LoVo (cell line): ENCODE measurements around the gene AMDHD2.
"Not testable (repeated sequence)": the region's sequence is repeated elsewhere in the genome, so short reads cannot be mapped to it uniquely, and the experiment has no call there.

Source experiments
- DNase-seq: peaks from one replicate; pipeline ENCODE4 v3.0.0-alpha.2; 2016; ENCODE audit warnings: low spot score

Gene AMDHD2

DNA sequence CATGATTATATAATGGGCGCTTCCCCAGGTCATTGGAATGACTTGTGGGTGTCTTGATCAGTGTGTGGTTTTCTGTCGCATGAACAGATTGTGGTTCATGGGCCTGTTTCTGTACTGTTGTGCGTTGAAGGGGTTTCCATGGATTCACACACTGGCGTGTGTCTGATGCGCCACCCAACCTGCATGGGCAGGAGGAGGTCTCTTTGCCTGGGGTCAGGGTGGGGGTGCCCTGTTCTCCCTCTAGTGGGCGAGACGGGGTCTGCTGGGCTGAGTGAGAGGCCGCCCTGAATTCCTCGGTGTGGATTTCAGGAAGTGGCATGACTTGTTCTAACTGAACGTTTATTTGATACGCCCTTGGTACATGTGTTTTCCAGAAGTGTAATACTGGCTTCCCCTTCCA lies 60.0 kb downstream of the AMDHD2 start:
- DNase-seq: not testable (repeated sequence)

DNA sequence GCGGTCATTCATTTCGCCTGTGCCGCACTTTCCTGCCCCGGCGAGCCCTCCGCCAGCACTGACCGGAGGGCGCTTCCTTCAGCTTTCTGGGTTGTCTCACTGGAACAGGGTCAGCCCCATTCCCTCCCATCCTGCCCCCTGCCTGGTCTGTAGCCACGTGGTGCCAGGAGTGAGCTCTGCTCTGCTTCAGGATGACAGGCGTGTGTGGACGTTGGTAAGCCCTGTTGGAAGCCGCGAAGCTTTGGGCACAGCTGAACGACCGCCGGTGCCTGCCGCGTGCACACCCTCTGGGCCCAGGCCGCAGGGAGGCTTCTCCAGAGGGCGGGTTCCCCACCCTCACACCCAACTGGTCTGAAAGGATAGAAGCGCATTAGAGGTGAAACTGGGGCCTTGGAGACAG lies 60.6 kb downstream of the AMDHD2 start:
- not testable (repeated sequence) for DNase-seq
